Measurements from ENCODE around the gene PXDN.

PXDN gene

DNA sequence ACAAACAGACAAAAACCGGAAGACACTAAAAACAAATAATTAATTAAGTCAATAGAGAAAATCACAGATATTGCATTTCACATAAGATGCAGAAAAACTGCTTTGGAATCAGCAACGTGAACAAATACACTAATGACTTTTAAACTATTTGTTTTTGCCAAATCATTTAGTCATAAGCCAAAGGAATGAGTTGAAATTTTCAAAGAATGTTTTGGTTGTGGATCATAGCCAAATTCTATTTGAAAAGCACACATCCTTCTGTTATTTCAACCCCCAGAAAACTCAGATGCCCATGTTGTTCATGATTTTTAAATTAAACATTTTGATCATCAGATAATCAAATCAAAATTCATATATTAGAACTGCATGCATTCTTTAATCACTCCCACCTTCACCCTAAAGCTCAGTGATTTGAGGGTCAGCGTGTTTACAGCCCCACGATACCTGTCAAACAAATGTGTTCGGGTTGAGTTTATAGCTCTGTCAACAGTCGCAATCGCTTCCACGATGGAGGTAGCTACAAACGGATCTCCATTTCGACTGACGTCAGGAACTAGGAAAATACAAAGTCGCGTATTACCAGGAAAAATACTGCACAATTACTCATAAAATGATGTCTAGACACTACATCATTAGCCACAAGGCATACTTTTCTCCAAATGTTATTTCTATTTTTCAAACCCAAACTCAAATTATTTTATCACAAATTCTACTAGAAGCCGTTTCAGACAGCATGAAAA, 90.2 kb downstream of the PXDN start:
- Histone ChIP-seq H3K27me3 (ENCODE audit: insufficient read depth, low read length, poor library complexity, severe bottlenecking) (no peaks in the 10 kb centered on the region), H3K4me2 (ENCODE audit: low read depth, low read length, poor library complexity, severe bottlenecking) (no peak overlapping the region), H3F3A (ENCODE audit: low read depth) (no peaks in the 10 kb centered on the region), H3K9me2 (replicated peaks; ENCODE audit: low read depth, low read length) (no peaks in the 10 kb centered on the region), H4K20me1 (ENCODE audit: insufficient read depth, low read length, poor library complexity, severe bottlenecking) (no peaks in the 10 kb centered on the region), H3K36me3 (ENCODE audit: insufficient read depth, low read length) (peaks cover 48% of the 10 kb centered on the region; the same call in 1 of the 2 replicates), H2AFZ (ENCODE audit: low read length) (no peak overlapping the region), H3K79me2 (ENCODE audit: insufficient read depth, low read length) (no peaks in the 10 kb centered on the region), H3K9ac (ENCODE audit: low read depth, low read length, poor library complexity, severe bottlenecking) (no peak overlapping the region), H3K4me3 (ENCODE audit: low read length, poor library complexity, severe bottlenecking) (no peak overlapping the region), H3K9me3 (ENCODE audit: insufficient read depth, low read depth, low read length) (no peaks in the 10 kb centered on the region), H3K4me1 (ENCODE audit: insufficient read depth, low read length, poor library complexity, severe bottlenecking) (no peaks in the 10 kb centered on the region)
- TF ChIP-seq, protein P1, sequence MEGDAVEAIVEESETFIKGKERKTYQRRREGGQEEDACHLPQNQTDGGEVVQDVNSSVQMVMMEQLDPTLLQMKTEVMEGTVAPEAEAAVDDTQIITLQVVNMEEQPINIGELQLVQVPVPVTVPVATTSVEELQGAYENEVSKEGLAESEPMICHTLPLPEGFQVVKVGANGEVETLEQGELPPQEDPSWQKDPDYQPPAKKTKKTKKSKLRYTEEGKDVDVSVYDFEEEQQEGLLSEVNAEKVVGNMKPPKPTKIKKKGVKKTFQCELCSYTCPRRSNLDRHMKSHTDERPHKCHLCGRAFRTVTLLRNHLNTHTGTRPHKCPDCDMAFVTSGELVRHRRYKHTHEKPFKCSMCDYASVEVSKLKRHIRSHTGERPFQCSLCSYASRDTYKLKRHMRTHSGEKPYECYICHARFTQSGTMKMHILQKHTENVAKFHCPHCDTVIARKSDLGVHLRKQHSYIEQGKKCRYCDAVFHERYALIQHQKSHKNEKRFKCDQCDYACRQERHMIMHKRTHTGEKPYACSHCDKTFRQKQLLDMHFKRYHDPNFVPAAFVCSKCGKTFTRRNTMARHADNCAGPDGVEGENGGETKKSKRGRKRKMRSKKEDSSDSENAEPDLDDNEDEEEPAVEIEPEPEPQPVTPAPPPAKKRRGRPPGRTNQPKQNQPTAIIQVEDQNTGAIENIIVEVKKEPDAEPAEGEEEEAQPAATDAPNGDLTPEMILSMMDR (conservative IDR thresholded peaks at IDR 0.05; ENCODE audit: low read length), result no peak
- no peak for TF ChIP-seq EZH2phosphoT487 (IDR thresholded peaks at IDR 0.05; ENCODE audit: borderline replicate concordance)

DNA sequence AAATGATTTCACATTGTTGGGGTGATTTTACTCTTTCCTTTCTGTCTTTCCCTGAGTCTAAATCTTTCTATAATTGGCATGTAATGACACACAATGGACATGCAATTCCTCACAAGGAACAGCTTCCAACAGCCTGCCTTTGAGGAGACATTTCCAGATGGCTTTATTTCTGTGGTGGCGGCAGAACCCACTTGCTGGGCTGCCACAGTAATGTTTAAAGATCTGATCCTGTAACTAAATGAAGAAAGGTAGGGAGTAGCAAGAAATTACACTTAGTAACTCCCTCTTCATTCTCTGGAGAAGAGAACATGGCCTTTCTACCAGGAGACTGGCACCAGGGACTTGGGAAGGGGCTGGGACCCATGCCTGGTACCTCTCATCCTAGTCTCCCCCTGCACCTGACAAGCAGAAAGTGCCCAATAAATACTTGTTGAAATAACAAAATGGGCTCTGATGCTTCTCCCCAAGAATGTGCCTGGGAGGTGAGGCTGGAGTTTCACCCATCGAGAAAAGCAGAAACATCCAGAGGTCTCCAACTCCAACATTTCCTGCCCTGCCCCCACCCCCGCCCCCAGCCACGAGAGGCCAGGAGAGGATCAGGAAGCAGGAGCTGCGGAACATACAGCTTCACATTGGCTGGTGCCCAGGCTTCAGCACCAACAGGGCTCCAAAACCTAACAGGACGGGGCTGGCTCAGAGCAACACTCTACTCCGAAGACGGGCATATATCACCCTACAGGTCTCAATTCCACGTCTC, 92.1 kb downstream of the PXDN start:
- Histone ChIP-seq H3K9me2 (replicated peaks; ENCODE audit: low read depth, low read length) (no peaks in the 10 kb centered on the region), H3K4me3 (ENCODE audit: low read length, poor library complexity, severe bottlenecking) (no peak overlapping the region), H4K20me1 (ENCODE audit: insufficient read depth, low read length, poor library complexity, severe bottlenecking) (no peaks in the 10 kb centered on the region), H3F3A (ENCODE audit: low read depth) (no peaks in the 10 kb centered on the region), H2AFZ (ENCODE audit: low read length) (no peak overlapping the region), H3K4me1 (ENCODE audit: insufficient read depth, low read length, poor library complexity, severe bottlenecking) (no peaks in the 10 kb centered on the region), H3K4me2 (ENCODE audit: low read depth, low read length, poor library complexity, severe bottlenecking) (no peak overlapping the region), H3K79me2 (ENCODE audit: insufficient read depth, low read length) (no peaks in the 10 kb centered on the region), H3K27me3 (ENCODE audit: insufficient read depth, low read length, poor library complexity, severe bottlenecking) (no peaks in the 10 kb centered on the region), H3K36me3 (ENCODE audit: insufficient read depth, low read length) (peaks cover 58% of the 10 kb centered on the region; the same call in 1 of the 2 replicates), H3K9ac (ENCODE audit: low read depth, low read length, poor library complexity, severe bottlenecking) (no peak overlapping the region), H3K9me3 (ENCODE audit: insufficient read depth, low read depth, low read length) (no peaks in the 10 kb centered on the region)
- TF ChIP-seq EZH2phosphoT487 (IDR thresholded peaks at IDR 0.05; ENCODE audit: borderline replicate concordance), result no peak
- TF ChIP-seq, protein P1 (conservative IDR thresholded peaks at IDR 0.05; ENCODE audit: low read length), result no peak

DNA sequence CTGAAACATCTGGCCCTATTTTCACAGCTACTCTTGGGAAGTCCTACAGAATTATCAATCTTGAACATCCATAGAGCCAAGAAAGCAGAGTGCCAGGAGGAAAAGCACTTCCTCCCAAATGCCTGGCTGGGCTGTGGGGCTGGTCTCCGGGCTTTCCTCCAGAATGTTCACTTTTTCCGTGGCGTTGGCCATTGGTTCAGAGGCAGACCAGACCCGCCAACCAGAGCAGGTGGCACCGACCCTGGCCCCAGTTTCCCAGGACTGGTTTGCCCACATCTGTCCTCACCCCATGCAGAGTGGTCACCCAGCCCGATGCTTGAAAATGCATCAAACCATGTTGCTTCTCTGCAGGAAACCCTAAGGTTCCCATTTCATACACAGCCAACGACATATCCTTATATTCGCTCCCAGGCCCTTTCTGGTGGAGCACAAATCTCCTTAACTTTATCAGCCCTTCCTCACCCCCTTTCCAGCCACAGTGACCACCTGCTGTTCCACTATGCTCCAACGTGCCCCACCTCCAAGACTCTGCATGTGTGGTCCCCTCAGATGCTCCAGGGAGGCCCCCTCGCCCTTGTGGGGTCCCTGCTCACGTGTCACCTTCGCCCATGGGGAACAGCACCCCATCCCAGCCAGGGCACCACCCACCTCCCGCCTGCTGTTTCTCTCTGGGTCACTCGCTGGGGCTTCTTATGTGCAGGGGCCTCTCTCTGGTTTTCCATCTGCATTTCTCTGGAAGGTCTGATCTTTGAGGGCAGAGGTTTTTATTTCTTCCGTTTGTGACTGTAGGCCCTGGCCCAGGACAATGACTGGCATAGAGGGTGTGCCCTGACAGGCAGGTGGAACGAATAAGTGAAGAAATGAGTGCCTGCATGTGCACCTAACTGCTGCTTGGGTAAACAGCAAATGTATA, 92.9 kb downstream of the PXDN start:
- TF ChIP-seq, protein P1 (conservative IDR thresholded peaks at IDR 0.05; ENCODE audit: low read length), result no peak
- TF ChIP-seq EZH2phosphoT487 (IDR thresholded peaks at IDR 0.05; ENCODE audit: borderline replicate concordance), result no peak
- Histone ChIP-seq H3F3A (ENCODE audit: low read depth) (no peaks in the 10 kb centered on the region), H3K36me3 (ENCODE audit: insufficient read depth, low read length) (peaks cover 61% of the 10 kb centered on the region; the same call in 1 of the 2 replicates), H3K79me2 (ENCODE audit: insufficient read depth, low read length) (no peaks in the 10 kb centered on the region), H3K9ac (ENCODE audit: low read depth, low read length, poor library complexity, severe bottlenecking) (no peak overlapping the region), H3K9me2 (replicated peaks; ENCODE audit: low read depth, low read length) (no peaks in the 10 kb centered on the region), H2AFZ (ENCODE audit: low read length) (no peak overlapping the region), H3K4me1 (ENCODE audit: insufficient read depth, low read length, poor library complexity, severe bottlenecking) (no peaks in the 10 kb centered on the region), H3K27me3 (ENCODE audit: insufficient read depth, low read length, poor library complexity, severe bottlenecking) (no peaks in the 10 kb centered on the region), H3K4me3 (ENCODE audit: low read length, poor library complexity, severe bottlenecking) (no peak overlapping the region), H3K4me2 (ENCODE audit: low read depth, low read length, poor library complexity, severe bottlenecking) (no peak overlapping the region), H3K9me3 (ENCODE audit: insufficient read depth, low read depth, low read length) (no peaks in the 10 kb centered on the region), H4K20me1 (ENCODE audit: insufficient read depth, low read length, poor library complexity, severe bottlenecking) (no peaks in the 10 kb centered on the region)

All from Loucy (cell line).